DND-41 (cell line): ENCODE results near the gene TMEM198.

Experiments used
- ATAC-seq: fragments of 200-7000 bp; cut with Tn5 transposase; 3 replicates; pipeline ENCODE4 v1.9.1; 2021; ENCODE audit warnings: low read depth; ENCODE audit not compliant: insufficient read depth
- DNase-seq: peaks from one replicate; pipeline ENCODE4 v3.0.0-alpha.2; 2020
- H2AFZ ChIP-seq: 2 replicates; pipeline ENCODE4 v1.6.0; 2012; ENCODE audit warnings: low read depth, low read length
- H3K27ac ChIP-seq: 2 replicates; pipeline ENCODE4 v1.5.1; 2012; ENCODE audit warnings: low read length, inconsistent platforms
- H3K27me3 ChIP-seq: fragments of 200-600 bp; sonication (generic); 2 replicates; pipeline ENCODE4 v1.6.0; 2012; ENCODE audit warnings: low read length, mild to moderate bottlenecking, inconsistent platforms; ENCODE audit not compliant: insufficient read depth, poor library complexity
- H3K36me3 ChIP-seq: 2 replicates; pipeline ENCODE4 v1.5.1; 2012; ENCODE audit warnings: low read length, inconsistent platforms; ENCODE audit not compliant: insufficient read depth
- H3K4me1 ChIP-seq: 2 replicates; pipeline ENCODE4 v1.5.1; 2012; ENCODE audit warnings: mild to moderate bottlenecking, low read length; ENCODE audit not compliant: insufficient read depth
- H3K4me2 ChIP-seq: 2 replicates; pipeline ENCODE4 v1.6.0; 2012; ENCODE audit warnings: mild to moderate bottlenecking, moderate library complexity, low read length, inconsistent platforms; ENCODE audit not compliant: insufficient read depth
- H3K4me3 ChIP-seq, 2 experiments: fragments of 200-600 bp in 1 of 2; shearing (Covaris generic) in 1 of 2; 2 replicates each; pipeline ENCODE4 v1.5.1; 2012 to 2016; ENCODE audit warnings: inconsistent platforms in 2 of 2, low read length in 2 of 2, mild to moderate bottlenecking in 2 of 2, low read depth in 1 of 2, moderate library complexity in 1 of 2
- H3K79me2 ChIP-seq: 2 replicates; pipeline ENCODE4 v1.6.0; 2012; ENCODE audit warnings: low read length, inconsistent platforms; ENCODE audit not compliant: insufficient read depth
- H3K9ac ChIP-seq: 2 replicates; pipeline ENCODE4 v1.6.0; 2012; ENCODE audit warnings: low read depth, mild to moderate bottlenecking, inconsistent platforms, low read length, moderate library complexity
- H3K9me3 ChIP-seq: 2 replicates; pipeline ENCODE4 v1.5.1; 2012; ENCODE audit warnings: low read length, moderate library complexity, mild to moderate bottlenecking, inconsistent platforms; ENCODE audit not compliant: insufficient read depth, severe bottlenecking
- H4K20me1 ChIP-seq: 2 replicates; pipeline ENCODE4 v1.6.0; 2012; ENCODE audit warnings: low read length; ENCODE audit not compliant: insufficient read depth
- CTCF ChIP-seq: IDR thresholded peaks from 2 replicates; pipeline ENCODE4 v1.5.1; 2012; ENCODE audit warnings: borderline replicate concordance, low read length, moderate library complexity, mild to moderate bottlenecking; ENCODE audit not compliant: poor library complexity, severe bottlenecking; ENCODE audit errors: extremely low read depth
- EZH2 ChIP-seq: IDR thresholded peaks from 3 replicates; pipeline ENCODE4 v1.6.1; 2012; ENCODE audit warnings: borderline replicate concordance, low read depth, mild to moderate bottlenecking, moderate library complexity, low read length, inconsistent platforms; ENCODE audit not compliant: severe bottlenecking

The TMEM198 gene

GRCh38 chr2:219545295-219545942 lies 1.6 kb downstream of the TMEM198 start:
- Histone ChIP-seq H4K20me1 (peaks cover 17% of the 10 kb centered on the region), H3K9ac (no peak overlapping the region), H3K27ac (no peak overlapping the region), H2AFZ (no peak overlapping the region), H3K79me2 (no peaks in the 10 kb centered on the region), H3K4me3 (no peak overlapping the region), H3K9me3 (no peaks in the 10 kb centered on the region), H3K4me1 (peaks cover 33% of the 10 kb centered on the region), H3K36me3 (peaks cover 12% of the 10 kb centered on the region), H3K4me2 (peak overlapping the region; percentile 88; the same call in 1 of the 2 replicates), H3K27me3 (no peaks in the 10 kb centered on the region)
- TF ChIP-seq CTCF, result no peak
- TF ChIP-seq EZH2, result no peak
- ATAC-seq (no peak), DNase-seq (no peak)

- H3K4me3 ChIP-seq, result no peak overlapping the region
- H2AFZ ChIP-seq, result no peak overlapping the region
- no peaks in the 10 kb centered on the region for H3K27me3 ChIP-seq
- no peak overlapping the region for H3K4me2 ChIP-seq
- H3K4me1 ChIP-seq, result peaks cover 33% of the 10 kb centered on the region
- no peaks in the 10 kb centered on the region for H3K9me3 ChIP-seq
- ATAC-seq (no peak), DNase-seq (no peak)
- peaks cover 15% of the 10 kb centered on the region for H4K20me1 ChIP-seq
- no peak overlapping the region for H3K27ac ChIP-seq
- no peaks in the 10 kb centered on the region for H3K79me2 ChIP-seq
- TF ChIP-seq EZH2, result no peak
- no peak for TF ChIP-seq CTCF
- H3K36me3 ChIP-seq, result peaks cover 7% of the 10 kb centered on the region
- H3K9ac ChIP-seq, result no peak overlapping the region
Measured at GRCh38 chr2:219545943-219546352, 2.1 kb downstream of the TMEM198 start.

- no peak overlapping the region for H3K9ac ChIP-seq
- TF ChIP-seq EZH2 (no peak), CTCF (no peak)
- H3K27ac ChIP-seq, result no peak overlapping the region
- H3K79me2 ChIP-seq, result no peaks in the 10 kb centered on the region
- H3K4me3 ChIP-seq, result no peak overlapping the region
- ATAC-seq (no peak), DNase-seq (no peak)
- H3K9me3 ChIP-seq, result no peaks in the 10 kb centered on the region
- H2AFZ ChIP-seq, result no peak overlapping the region
- H3K4me1 ChIP-seq, result peaks cover 17% of the 10 kb centered on the region
- H3K36me3 ChIP-seq, result no peaks in the 10 kb centered on the region
- no peak overlapping the region for H3K4me2 ChIP-seq
- peaks cover 2% of the 10 kb centered on the region; the same call in 1 of the 2 replicates for H4K20me1 ChIP-seq
- no peaks in the 10 kb centered on the region for H3K27me3 ChIP-seq
Measured at GRCh38 chr2:219547621-219548020, 3.8 kb downstream of the TMEM198 start.
